GM18526 (cell line): Measurements from ENCODE around the gene TLK1.

Source experiments
- POLR2A ChIP-seq: IDR thresholded peaks from 3 replicates; pipeline ENCODE4 v1.6.1; 2011; ENCODE audit not compliant: insufficient read length; ENCODE audit errors: extremely low read depth

The TLK1 gene

DNA sequence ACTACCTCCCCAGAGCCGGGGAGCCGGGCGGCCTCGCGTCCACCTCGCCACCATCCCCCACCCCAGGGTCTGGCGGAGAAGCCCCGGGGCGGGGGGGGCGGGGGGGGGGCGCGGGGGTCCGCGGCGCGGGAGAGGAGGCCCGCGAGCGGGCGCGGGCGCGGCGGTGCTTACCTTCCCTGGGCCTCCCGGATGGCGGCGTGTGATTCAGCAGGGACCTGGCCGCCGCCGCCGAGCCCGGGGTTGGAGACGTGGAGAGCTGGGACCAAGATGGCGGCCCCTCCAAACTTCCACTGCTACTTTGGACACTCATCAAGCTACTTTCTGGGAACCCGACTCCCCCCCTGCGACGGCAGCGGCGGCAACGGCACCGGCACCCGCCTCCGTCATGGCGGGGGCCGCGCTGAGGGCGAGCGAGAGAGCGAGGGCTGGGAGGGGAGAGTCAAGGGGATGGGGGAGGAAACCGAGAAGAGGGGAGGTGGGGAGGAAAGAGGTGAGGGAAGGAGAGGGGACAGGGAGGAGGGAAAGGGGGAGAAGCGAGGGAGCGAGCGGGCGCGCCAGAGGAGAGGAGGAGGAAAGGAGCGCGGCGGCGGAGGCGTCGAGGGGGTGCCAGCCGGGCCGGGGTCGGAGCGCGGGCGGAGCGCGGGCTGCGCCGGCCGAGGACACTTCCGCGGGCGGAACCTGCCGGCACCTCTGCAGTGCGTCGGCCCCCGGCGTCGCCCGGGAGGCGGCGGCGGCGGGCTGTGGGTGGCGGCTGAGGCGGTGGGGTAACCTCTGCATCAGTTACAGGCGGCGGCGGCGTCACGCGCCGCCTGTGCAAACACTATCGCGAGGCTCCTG lies at the start of gene TLK1:
TSS of gene TLK1 (minus strand) at position 775 of the 837 bp plus-strand sequence. CDS start at position 310, 465 bp downstream.
- peak; percentile 47 for TF ChIP-seq POLR2A

GRCh38 chr2:171210216-171210863 lies 49.6 kb upstream of the TLK1 start:
- TF ChIP-seq POLR2A: no peak

- no peak for TF ChIP-seq POLR2A
Observed at GRCh38 chr2:171208657-171209056, 48.0 kb upstream of the TLK1 start.

- no peak for TF ChIP-seq POLR2A
Observed at GRCh38 chr2:171206422-171207115, 45.9 kb upstream of the TLK1 start.

DNA sequence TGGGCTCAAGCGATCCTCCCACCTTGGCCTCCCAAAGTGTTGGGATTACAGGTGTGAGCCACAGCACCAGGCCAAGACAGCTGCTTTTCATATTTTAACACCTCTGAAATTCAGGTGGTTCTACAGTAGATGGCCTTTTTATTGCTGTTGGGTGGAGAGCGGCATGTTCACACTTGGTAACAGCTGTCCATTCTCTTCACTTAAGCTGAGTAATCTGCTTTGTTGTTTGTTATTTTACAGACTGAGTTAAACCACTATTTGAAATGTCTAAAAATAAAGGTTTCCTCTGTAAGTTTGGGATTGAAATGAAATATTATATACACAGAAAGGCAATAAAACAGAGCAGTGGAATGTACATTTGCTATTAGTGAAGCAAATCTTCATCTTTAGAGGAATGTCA lies 44.9 kb upstream of the TLK1 start:
- TF ChIP-seq POLR2A: no peak

DNA sequence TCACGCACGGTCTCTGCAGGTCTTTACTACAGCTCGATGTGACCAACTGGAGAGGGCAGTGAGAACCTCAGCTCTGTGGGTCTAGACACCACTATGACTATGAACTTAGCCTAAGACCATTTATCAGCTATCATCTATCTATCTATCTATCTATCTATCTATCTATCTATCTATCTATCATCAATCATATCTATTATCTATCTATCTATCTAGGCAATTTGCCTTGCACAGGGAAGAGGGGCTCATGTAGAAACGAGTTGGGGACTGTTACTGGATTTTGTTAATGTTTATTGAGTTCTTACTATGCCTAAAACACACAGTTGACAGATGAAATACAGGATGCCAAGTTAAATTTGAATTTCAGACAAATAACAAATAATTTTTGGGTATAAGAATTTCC lies 41.1 kb upstream of the TLK1 start:
- TF ChIP-seq POLR2A: no peak

DNA sequence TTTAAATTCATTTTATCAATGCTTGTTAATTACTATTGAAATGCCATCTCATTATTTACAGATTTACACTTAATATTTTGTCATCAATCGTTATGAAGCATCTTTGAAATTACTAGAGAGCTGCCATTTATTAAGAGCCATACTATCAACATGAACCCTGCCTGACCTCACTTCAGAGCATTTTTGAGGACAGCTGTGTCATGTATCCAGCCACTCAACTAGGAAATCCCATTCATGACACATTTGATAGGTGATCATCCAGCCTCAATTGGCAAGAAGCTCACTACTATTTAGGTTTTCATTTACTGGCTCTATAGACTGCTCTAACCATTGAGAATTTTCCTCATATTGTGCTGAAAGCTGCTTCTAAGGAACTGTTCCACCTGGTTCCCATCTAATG lies 40.6 kb upstream of the TLK1 start:
- no peak for TF ChIP-seq POLR2A

- TF ChIP-seq POLR2A: no peak
Observed at GRCh38 chr2:171200469-171200868, 39.8 kb upstream of the TLK1 start.

- no peak for TF ChIP-seq POLR2A
Observed at GRCh38 chr2:171191021-171191420, 30.3 kb upstream of the TLK1 start.

GRCh38 chr2:171187819-171188218 lies 27.1 kb upstream of the TLK1 start:
- no peak for TF ChIP-seq POLR2A

DNA sequence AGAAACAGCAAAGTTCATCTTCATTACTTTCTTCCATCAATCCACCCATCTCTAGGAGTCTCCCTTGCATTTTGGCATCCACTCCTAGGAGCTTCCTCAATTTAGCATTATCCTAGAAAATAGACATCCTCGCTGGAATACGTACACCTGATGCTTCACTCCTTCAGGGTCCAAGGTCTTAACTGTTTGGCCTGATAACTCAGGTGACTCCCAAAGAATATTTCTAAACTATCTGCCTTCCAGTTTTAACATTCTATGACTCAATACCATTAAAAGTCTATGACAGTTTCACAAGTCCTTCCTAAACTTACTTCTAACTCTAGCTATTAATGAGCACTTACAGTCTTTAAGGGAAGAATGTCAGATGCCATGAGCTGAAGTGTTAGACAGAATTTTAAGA lies 26.5 kb upstream of the TLK1 start:
- no peak for TF ChIP-seq POLR2A

- TF ChIP-seq POLR2A: no peak
Observed at GRCh38 chr2:171185941-171186340, 25.2 kb upstream of the TLK1 start.

DNA sequence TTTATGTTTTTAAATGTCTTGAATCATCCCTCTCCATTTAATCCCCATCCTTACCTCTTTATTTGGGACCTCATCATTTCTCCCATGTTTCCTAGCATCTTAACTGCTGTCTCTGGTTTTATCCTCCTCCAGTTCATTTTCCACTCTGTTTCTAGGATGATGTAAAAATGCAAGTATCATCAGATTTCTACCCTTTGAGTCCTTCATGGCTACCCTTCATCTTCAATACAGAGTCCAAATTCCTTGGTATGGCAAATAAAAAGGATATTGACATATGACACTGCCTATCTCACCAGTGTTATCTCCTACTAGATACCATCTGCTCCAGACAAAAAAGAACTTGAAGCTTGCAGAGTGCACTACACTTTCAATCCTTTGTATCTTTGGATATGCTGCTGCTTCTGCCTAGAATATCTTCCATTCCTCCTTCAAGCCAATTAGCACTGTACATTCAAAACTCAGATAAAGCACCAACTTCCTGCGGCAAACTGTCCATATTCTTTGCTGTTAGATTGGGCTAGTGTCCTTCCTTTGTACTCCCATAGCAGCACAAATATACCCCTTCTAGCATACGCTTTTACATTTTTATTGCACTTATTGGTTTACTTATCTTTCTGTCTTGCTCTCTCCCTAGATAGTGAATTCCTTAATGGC lies 24.6 kb upstream of the TLK1 start:
- no peak for TF ChIP-seq POLR2A

DNA sequence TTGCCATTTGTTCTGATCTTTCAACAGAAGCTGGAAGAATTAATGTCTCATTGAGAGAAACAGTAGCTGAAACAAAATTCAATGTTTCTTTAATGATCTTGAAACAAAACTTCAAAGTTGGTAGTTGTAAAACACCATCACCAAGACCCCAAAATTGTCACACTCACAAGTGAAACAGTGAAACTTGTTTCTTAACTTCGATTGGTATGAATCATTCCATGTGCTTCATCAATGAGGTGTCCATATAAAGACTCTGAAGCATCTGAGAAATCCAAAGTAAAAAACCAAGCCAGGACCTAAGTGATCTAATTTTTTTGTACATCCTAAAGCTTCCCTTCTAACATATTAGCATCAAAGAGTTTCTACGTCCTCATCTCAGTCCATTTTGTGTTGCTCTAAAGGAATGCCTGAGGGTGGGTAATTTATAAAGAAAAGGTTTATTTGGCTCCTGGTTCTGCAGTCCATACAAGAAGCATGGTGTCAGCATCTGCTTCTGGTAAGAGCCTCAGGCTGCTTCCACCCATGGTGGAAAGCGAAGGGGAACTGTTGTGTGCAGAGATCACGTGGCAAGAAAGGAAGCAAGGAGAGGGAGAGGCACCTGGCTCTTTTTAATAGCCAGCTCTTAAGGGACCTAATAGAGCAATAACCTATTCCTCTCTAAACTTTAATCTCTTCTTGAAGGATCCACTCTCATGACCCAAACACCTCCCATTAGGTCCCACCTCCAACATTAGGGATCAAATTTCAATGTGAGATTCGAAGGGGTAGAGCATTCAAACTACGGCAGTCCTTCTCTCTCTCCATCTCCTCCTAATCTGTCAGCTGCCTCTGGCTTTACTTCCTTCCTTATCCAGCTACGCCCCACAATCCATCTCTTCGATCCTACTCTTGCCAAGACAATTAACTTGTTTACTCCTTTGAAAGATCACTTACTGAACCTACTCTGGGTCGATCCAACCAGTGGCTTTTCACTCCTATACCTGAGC lies 20.7 kb upstream of the TLK1 start:
- TF ChIP-seq POLR2A: no peak
